CD8-positive, alpha-beta memory T cell (primary cell): Measurements from ENCODE around the gene STMN3. TPM values are rescaled to one million over a fixed set of nuclear protein-coding genes. Genes with fewer than 3 reads are reported as not detected.
"Not testable (repeated sequence)": the region's sequence is repeated elsewhere in the genome, so short reads cannot be mapped to it uniquely, and the experiment has no call there.

Experiments used
- CTCF ChIA-PET: fragments of 350-600 bp; sonication (Branson Sonifier 250); formaldehyde crosslinking; loops from one replicate; lab custom pipeline; 2021; ENCODE audit warnings: antibody characterized with exemption; lab: Charles Lee
- POLR2A ChIA-PET: fragments of 350-600 bp; sonication (Branson Sonifier 250); formaldehyde crosslinking; loops from one replicate; lab custom pipeline; 2021; ENCODE audit warnings: antibody characterized with exemption; lab: Charles Lee
- DNase-seq, 5 donors: peaks; one replicate each; pipeline versions ENCODE4 v3.0.0 to v3.0.0-alpha.2; 2020 to 2022; ENCODE audit warnings: mixed read lengths in 1 of 5
- H3K27ac ChIP-seq: one replicate; pipeline ENCODE4 v1.7.0; 2013; ENCODE audit warnings: low read depth, mild to moderate bottlenecking, low read length, moderate library complexity
- H3K27me3 ChIP-seq: 2 replicates; pipeline ENCODE4 v1.7.0; 2013; ENCODE audit warnings: low read length, mild to moderate bottlenecking; ENCODE audit not compliant: insufficient read depth, poor library complexity, severe bottlenecking
- H3K36me3 ChIP-seq: 2 replicates; pipeline ENCODE4 v1.7.0; 2013; ENCODE audit warnings: mild to moderate bottlenecking, low read length, moderate library complexity; ENCODE audit not compliant: insufficient read depth
- H3K4me1 ChIP-seq: 2 replicates; pipeline ENCODE4 v1.7.0; 2013; ENCODE audit warnings: mild to moderate bottlenecking, low read length, moderate library complexity; ENCODE audit not compliant: insufficient read depth
- H3K4me3 ChIP-seq: 2 replicates; pipeline ENCODE4 v1.7.0; 2013; ENCODE audit warnings: mild to moderate bottlenecking, low read length
- H3K9me3 ChIP-seq: 2 replicates; pipeline ENCODE4 v1.7.0; 2013; ENCODE audit warnings: mild to moderate bottlenecking, low read length
- H3K27ac Mint-ChIP-seq, 8 donors: one replicate each; pipeline ENCODE4 v1.8.0; 2020 to 2021; ENCODE audit warnings: mixed read lengths in 8 of 8, mild to moderate bottlenecking in 6 of 8, inconsistent platforms in 3 of 8, moderate library complexity in 3 of 8
- H3K27me3 Mint-ChIP-seq, 2 donors: one replicate each; pipeline ENCODE4 v1.8.0; 2020 to 2021; ENCODE audit warnings: mixed read lengths in 2 of 2, mild to moderate bottlenecking in 1 of 2, moderate library complexity in 1 of 2
- H3K36me3 Mint-ChIP-seq, 3 donors: one replicate each; pipeline ENCODE4 v1.8.0; 2020 to 2021; ENCODE audit warnings: mixed read lengths in 3 of 3, inconsistent platforms in 1 of 3, mild to moderate bottlenecking in 1 of 3
- H3K4me1 Mint-ChIP-seq, 3 donors: one replicate each; pipeline ENCODE4 v1.8.0; 2020 to 2021; ENCODE audit warnings: mixed read lengths in 3 of 3, inconsistent platforms in 1 of 3, mild to moderate bottlenecking in 1 of 3
- H3K4me3 Mint-ChIP-seq, 7 donors: one replicate each; pipeline ENCODE4 v1.8.0; 2020 to 2021; ENCODE audit warnings: mixed read lengths in 7 of 7, mild to moderate bottlenecking in 6 of 7, moderate library complexity in 4 of 7, inconsistent platforms in 2 of 7
- H3K9me3 Mint-ChIP-seq, 5 donors: one replicate each; pipeline ENCODE4 v1.8.0; 2020 to 2022; ENCODE audit warnings: mixed read lengths in 5 of 5, mild to moderate bottlenecking in 3 of 5, moderate library complexity in 2 of 5, inconsistent platforms in 1 of 5
- polyA plus RNA-seq: library from polyadenylated mRNA; unstranded; fragments of 300-500 nt; fragmentation: Illumina TruSeq; gene quantifications from one replicate; pipeline ENCODE4 v1.2.3, GENCODE V29; 2021
- total RNA-seq, 2 experiments: library from RNA; stranded (reverse); gene quantifications; one replicate each; pipeline ENCODE4 v1.2.3, GENCODE V29; 2021

Gene STMN3
- total and polyA plus RNA-seq, 3 experiments from 2014 or later = 21.0 to 24.7 (median 21.6) TPM

DNA sequence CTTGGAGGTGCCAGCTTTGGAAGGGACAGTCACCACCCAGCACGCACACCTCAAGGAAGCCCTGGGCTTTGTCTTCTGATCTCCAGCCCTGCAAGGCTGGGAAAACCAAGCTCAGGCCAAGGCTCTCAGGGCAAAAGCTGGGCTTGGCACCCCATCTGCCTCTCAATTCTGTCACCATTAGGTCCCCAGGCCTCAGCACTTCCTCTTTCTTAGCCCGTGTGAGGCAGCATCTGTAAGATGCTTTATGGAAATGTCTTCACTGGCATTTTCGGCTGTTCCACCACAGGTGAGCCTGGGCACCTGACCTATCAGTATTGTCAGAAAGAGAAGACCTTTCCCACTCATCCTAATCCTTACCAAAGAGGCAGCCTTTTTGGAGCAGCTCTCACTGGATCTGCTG, 50.9 kb downstream of the STMN3 start:
- H3K27ac ChIP-seq = no peak overlapping the region

DNA sequence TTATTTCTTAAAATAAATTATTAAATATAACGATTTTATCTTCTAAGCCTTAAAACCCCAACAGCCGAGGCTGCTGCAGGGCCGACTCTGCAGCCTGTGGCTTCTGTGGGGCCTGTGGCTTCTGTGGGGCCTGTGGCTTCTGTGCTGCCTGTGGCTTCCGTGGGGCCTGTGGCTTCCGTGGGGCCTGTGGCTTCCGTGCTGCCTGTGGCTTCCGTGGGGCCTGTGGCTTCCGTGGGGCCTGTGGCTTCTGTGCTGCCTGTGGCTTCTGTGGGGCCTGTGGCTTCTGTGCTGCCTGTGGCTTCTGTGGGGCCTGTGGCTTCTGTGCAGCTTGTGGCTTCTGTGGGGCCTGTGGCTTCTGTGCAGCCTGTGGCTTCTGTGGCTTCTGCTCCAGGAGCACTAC, 51.5 kb downstream of the STMN3 start:
- peaks cover 19% of the 10 kb centered on the region for H3K36me3 ChIP-seq
- H3K4me3 ChIP-seq, H3K27me3 Mint-ChIP-seq, H3K9me3 ChIP-seq, H3K4me1 ChIP-seq, H3K27ac ChIP-seq, H3K9me3 Mint-ChIP-seq, POLR2A ChIA-PET, H3K4me1 Mint-ChIP-seq, H3K4me3 Mint-ChIP-seq, H3K27me3 ChIP-seq: not testable (repeated sequence)
- Mint-ChIP-seq H3K27ac (peak overlapping the region in 4 of 8 donors; percentile 23 to 75 (median 56)), H3K36me3 (peaks cover 5 to 49% (median 11%) of the 10 kb centered on the region in 3 donors)
- DNase-seq = peak in 3 of 5 donors; percentile 15 to 30 (median 24)
- CTCF ChIA-PET = interaction anchor here (1.1 kb wide), 1 partner anchor 41 kb away, joined by 5 read pairs; no protein-coding TSS in a partner anchor

More for the DNA sequence above, 50.9 kb downstream of the STMN3 start:
- H3K4me3 Mint-ChIP-seq = peak overlapping the region in 1 of 7 donors; percentile 23
- H3K27me3 ChIP-seq = no peaks in the 10 kb centered on the region
- POLR2A ChIA-PET = no interaction called here
- no peak overlapping the region for H3K4me3 ChIP-seq
- peaks cover 19% of the 10 kb centered on the region for H3K36me3 ChIP-seq
- H3K27ac Mint-ChIP-seq = peak overlapping the region in 4 of 8 donors; percentile 21 to 82 (median 67)
- peaks cover 0 to 2% (median 0%) of the 10 kb centered on the region in 5 donors for H3K9me3 Mint-ChIP-seq
- H3K36me3 Mint-ChIP-seq = peaks cover 5 to 47% (median 11%) of the 10 kb centered on the region in 3 donors
- no peaks in the 10 kb centered on the region for H3K4me1 ChIP-seq
- CTCF ChIA-PET = interaction anchor here (1.0 to 1.1 kb wide), 2 partner anchors 20 to 40 kb away, joined by 3 to 5 read pairs; no protein-coding TSS in a partner anchor
- H3K27me3 Mint-ChIP-seq = no peaks in the 10 kb centered on the region
- no peak for DNase-seq
- peaks cover 0 to 6% (median 3%) of the 10 kb centered on the region in 3 donors for H3K4me1 Mint-ChIP-seq
- H3K9me3 ChIP-seq = no peaks in the 10 kb centered on the region

DNA sequence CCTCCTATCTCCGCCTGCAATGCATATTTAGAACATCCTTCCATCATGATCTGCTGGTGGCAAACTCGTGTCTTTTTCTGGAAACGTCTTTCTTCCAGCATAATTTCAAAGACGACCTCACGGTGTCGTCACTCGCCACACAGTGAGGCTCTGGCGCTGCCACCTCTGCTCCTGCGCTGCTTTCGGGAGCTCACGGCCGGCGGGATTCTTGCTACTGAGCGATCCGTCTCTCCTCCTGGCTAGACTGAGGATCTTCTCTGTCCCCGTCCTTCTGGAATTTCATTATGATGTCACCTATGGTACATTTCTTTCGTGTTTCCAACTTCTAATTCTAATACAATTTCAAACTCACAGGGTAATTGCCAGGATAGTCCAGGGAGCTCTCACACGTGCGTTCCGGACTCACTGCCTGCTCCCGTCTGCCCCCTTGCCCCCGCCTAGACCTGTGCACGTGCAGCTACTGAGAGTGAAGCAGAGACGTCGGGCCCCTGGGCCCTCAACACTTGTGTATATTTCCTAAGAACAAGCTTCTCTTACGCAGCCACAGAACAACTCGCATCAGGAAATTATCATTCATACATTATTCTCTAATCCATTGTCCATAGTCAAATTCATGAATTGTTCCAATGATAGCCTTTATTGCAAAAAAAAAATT, 53.7 kb downstream of the STMN3 start:
- Mint-ChIP-seq H3K4me1 (peaks cover 0 to 3% (median 3%) of the 10 kb centered on the region in 3 donors), H3K4me3 (no peak overlapping the region), H3K36me3 (peaks cover 5 to 57% (median 11%) of the 10 kb centered on the region in 3 donors), H3K27ac (no peak overlapping the region), H3K9me3 (peaks cover 0 to 2% (median 0%) of the 10 kb centered on the region in 5 donors), H3K27me3 (no peaks in the 10 kb centered on the region)
- POLR2A ChIA-PET = no interaction called here
- Histone ChIP-seq H3K27ac (no peak overlapping the region), H3K27me3 (no peaks in the 10 kb centered on the region), H3K4me3 (no peak overlapping the region), H3K9me3 (no peaks in the 10 kb centered on the region), H3K4me1 (no peaks in the 10 kb centered on the region), H3K36me3 (peaks cover 18% of the 10 kb centered on the region)
- CTCF ChIA-PET = no interaction called here
- DNase-seq = no peak

DNA sequence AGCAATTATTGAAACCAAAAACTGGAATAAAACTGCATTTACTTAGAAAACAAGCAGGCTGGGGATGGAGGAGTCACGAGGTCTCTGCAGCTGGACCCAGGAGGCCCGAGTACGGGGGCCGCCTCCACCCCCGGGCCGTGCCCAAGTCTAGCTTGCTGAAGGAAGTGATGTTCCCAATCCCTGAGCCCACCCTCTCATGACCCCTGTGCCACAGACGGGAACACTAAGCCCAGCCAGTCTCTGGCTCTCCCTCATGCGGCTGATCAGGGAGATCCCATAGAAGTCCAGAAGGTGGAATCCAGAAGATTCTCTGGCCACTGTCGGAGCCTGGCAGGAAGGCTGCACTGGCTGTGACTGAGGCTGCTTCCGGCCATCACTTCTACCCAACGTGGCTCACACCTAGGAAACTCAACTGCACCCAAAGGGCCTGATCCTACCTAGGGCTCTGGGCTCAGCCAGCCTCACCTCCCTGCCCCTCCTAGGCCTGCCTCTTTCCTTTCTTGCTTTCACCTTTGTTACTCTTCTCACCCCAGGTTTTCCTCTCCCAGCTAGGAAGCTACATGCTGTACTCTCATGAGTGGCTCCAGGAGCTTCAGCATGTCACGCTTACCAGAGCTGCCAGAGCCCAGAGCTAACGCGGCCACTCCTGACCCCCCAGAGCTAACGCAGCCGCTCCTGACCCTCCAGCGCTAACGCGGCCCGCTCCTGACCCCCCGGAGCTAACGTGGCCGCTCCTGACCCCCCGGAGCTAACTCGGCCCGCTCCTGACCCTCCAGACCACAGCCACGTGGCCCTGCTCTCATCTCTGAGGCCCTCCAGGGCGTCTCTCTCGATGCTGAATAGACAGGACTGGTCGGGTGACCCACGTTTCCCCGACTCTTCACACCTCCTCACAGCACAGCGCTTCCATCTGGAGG, 54.5 kb downstream of the STMN3 start:
- no peaks in the 10 kb centered on the region for H3K27me3 ChIP-seq
- ChIA-PET CTCF (no interaction called here), POLR2A (no interaction called here)
- Mint-ChIP-seq H3K27me3 (no peaks in the 10 kb centered on the region), H3K4me3 (no peak overlapping the region), H3K9me3 (peaks cover 0 to 2% (median 0%) of the 10 kb centered on the region in 5 donors), H3K27ac (peak overlapping the region in 1 of 8 donors; percentile 54), H3K36me3 (peaks cover 5 to 59% (median 9%) of the 10 kb centered on the region in 3 donors), H3K4me1 (peaks cover 0 to 3% (median 0%) of the 10 kb centered on the region in 3 donors)
- no peak overlapping the region for H3K4me3 ChIP-seq
- no peaks in the 10 kb centered on the region for H3K9me3 ChIP-seq
- H3K4me1 ChIP-seq = no peaks in the 10 kb centered on the region
- DNase-seq = no peak
- H3K27ac ChIP-seq = no peak overlapping the region
- H3K36me3 ChIP-seq = peaks cover 20% of the 10 kb centered on the region

DNA sequence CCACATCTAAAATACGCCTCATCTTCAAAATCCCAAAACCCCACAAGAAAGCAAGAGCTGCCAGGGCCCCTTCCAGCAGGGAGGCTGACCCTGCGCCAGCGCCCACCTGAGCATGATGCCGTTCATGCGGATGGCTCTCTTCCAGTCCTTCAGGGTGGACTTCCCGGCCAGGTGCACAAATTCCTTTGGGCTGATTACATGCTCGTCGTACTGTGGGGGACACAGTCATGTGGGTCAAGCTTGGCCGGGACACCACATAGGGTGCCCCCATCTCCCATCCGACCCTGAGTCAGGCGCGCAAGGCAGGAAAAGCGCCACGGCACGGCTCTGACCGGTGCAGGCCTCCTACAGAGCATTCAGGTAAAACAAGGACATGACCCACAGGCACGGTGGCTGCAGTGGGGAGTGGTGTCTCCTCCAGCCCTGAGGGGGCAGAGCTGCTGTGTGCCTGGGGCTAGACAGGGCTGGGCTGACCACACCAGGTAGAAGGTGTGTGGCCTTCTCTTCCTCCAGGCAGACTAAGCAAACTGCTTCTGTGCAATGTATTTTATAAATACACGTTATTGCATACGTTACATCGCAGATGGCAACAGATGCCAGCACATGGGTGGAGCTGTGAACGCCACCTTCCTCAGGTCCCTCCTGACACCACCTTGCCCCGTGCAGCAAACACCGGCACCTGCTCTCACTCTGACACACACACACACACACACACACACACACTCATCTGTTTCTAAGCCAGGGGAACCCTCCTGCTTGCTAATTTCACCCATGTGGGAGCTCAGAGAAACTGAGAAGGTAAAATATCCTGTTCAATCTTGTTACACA, 55.4 kb downstream of the STMN3 start:
- ChIA-PET CTCF (no interaction called here), POLR2A (no interaction called here)
- Histone ChIP-seq H3K27me3 (no peaks in the 10 kb centered on the region), H3K4me3 (no peak overlapping the region), H3K36me3 (peaks cover 23% of the 10 kb centered on the region), H3K27ac (no peak overlapping the region), H3K9me3 (no peaks in the 10 kb centered on the region), H3K4me1 (no peaks in the 10 kb centered on the region)
- H3K27me3 Mint-ChIP-seq = no peaks in the 10 kb centered on the region
- no peak overlapping the region for H3K27ac Mint-ChIP-seq
- peaks cover 0 to 3% (median 0%) of the 10 kb centered on the region in 3 donors for H3K4me1 Mint-ChIP-seq
- H3K9me3 Mint-ChIP-seq = peaks cover 0 to 2% (median 0%) of the 10 kb centered on the region in 5 donors
- no peak for DNase-seq
- peaks cover 8 to 61% (median 11%) of the 10 kb centered on the region in 3 donors for H3K36me3 Mint-ChIP-seq
- no peak overlapping the region for H3K4me3 Mint-ChIP-seq

DNA sequence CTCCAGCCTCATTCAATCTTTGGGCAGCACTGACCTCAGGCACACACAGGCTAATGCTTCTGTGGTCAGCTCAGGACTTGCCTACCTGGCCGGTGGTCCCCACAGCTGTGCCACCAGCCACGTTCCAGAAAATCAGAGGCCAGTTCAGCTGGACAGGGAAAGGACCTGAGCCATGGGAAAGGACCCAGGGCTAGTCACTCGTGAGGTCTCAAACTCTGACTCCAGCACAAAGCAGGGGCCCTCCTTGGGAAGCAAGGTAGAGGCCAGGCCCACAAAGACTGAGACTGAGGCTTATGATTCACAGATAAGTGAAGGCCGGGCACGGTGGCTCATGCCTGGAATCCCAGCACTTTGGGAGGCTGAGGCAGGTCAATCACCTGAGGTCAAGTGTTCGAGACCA, 56.8 kb downstream of the STMN3 start:
- Histone ChIP-seq H3K36me3 (peaks cover 21% of the 10 kb centered on the region), H3K4me3 (no peak overlapping the region), H3K9me3 (no peaks in the 10 kb centered on the region), H3K4me1 (no peaks in the 10 kb centered on the region), H3K27me3 (no peaks in the 10 kb centered on the region), H3K27ac (no peak overlapping the region)
- no peaks in the 10 kb centered on the region for H3K9me3 Mint-ChIP-seq
- H3K27ac Mint-ChIP-seq = no peak overlapping the region
- ChIA-PET POLR2A (no interaction called here), CTCF (interaction anchor here (0.5 kb wide), 1 partner anchor 195 kb away, joined by 3 read pairs; no protein-coding TSS in a partner anchor)
- H3K4me3 Mint-ChIP-seq = no peak overlapping the region
- no peak for DNase-seq
- peaks cover 0 to 3% (median 0%) of the 10 kb centered on the region in 3 donors for H3K4me1 Mint-ChIP-seq
- no peaks in the 10 kb centered on the region for H3K27me3 Mint-ChIP-seq
- H3K36me3 Mint-ChIP-seq = peaks cover 6 to 63% (median 8%) of the 10 kb centered on the region in 3 donors

DNA sequence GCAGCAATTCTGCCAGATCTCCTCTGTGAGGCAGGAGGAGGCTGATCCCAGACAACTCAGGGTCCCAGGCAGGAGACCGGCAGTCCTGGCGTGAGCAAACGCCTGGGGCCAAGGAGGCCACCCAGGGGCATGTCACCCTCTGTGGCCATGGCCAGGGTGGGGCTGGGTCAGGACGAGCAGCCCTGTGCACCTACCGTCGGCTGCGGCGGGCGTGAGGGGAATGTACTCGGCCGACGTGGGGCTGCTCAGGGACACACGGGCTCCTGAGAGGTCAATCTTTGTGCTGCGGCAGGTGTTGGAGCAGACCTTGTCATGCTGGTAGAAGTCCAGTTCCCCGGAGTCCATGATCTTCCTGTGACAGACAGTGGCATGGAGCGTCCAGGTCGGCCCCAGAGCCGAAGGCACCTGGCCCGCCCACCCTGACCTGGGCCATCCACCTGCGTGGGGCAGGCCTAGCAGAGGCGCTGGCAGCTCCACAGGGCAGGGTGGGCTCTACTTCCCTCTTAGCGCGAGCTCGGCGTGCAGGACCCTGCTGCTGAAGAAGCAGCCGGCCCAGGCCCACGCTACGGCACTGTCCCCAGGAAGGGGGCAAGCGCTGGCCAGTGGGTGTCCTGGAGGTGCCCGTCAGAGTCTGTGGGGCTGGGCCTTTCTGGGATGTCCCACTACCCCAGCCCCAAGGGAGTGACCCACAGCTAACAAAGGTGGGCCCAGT, 57.7 kb downstream of the STMN3 start:
- no peak overlapping the region for H3K27ac ChIP-seq
- H3K4me3 ChIP-seq = no peak overlapping the region
- POLR2A ChIA-PET = no interaction called here
- H3K9me3 ChIP-seq = no peaks in the 10 kb centered on the region
- Mint-ChIP-seq H3K36me3 (peaks cover 10 to 67% (median 11%) of the 10 kb centered on the region in 3 donors), H3K4me1 (no peaks in the 10 kb centered on the region), H3K4me3 (no peak overlapping the region), H3K9me3 (no peaks in the 10 kb centered on the region), H3K27ac (no peak overlapping the region), H3K27me3 (no peaks in the 10 kb centered on the region)
- DNase-seq = no peak
- CTCF ChIA-PET = no interaction called here
- H3K4me1 ChIP-seq = no peaks in the 10 kb centered on the region
- H3K27me3 ChIP-seq = no peaks in the 10 kb centered on the region
- peaks cover 28% of the 10 kb centered on the region for H3K36me3 ChIP-seq
